GM10266 (cell line): Measurements from ENCODE around the gene VSIG4.

Experiments
- DNase-seq: peaks from one replicate; pipeline ENCODE4 v3.0.0; 2012; ENCODE audit errors: extremely low spot score
- TF ChIP-seq, protein P1 (sequence below): IDR thresholded peaks from 2 replicates; pipeline ENCODE4 v1.5.1; 2012; ENCODE audit warnings: mild to moderate bottlenecking, low read depth; ENCODE audit not compliant: control insufficient read depth, insufficient read depth; ENCODE audit errors: missing control alignments

Gene VSIG4

DNA sequence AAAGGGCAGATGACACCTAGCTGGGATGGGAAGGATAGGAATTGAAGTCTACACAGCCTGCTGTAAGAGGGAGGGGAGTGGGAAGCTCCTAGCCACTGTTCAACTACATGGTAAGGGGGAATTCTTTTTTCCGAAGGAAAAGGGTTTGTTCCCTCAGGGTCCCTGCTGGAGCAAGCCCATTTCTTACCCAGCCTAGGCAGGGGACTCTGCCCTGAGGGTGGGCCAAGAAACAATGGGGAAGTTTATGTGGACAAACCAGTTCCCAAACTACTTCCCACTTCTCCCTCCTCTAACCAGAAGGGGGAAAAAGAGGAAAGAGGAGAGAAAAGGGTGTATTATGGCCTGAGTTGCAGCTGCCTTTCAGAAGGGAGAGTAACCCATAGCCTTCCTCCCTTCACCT is 13.5 kb upstream of the VSIG4 start:
- TF ChIP-seq, protein P1, sequence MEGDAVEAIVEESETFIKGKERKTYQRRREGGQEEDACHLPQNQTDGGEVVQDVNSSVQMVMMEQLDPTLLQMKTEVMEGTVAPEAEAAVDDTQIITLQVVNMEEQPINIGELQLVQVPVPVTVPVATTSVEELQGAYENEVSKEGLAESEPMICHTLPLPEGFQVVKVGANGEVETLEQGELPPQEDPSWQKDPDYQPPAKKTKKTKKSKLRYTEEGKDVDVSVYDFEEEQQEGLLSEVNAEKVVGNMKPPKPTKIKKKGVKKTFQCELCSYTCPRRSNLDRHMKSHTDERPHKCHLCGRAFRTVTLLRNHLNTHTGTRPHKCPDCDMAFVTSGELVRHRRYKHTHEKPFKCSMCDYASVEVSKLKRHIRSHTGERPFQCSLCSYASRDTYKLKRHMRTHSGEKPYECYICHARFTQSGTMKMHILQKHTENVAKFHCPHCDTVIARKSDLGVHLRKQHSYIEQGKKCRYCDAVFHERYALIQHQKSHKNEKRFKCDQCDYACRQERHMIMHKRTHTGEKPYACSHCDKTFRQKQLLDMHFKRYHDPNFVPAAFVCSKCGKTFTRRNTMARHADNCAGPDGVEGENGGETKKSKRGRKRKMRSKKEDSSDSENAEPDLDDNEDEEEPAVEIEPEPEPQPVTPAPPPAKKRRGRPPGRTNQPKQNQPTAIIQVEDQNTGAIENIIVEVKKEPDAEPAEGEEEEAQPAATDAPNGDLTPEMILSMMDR, result no peak
- no peak for DNase-seq

DNA sequence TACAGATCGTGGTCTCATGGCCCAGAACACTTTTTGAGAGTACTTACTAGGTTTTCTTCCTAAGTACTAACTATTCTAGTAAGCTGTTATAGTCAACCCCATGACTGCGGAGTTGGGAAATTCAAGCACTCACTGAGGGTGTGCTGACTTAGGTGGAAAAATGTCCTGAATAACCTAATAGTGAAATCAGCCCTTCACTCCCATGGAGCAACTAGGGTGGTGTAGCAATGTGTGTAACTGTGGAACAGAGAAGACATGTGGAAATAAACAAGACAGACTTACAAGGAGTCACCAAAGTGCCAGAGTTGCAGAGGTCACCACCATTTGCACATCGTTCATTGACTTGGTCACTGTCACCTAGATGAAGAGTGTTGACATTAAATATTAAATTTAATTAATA is 12.1 kb upstream of the VSIG4 start:
- no peak for DNase-seq
- TF ChIP-seq, protein P1, result no peak

DNA sequence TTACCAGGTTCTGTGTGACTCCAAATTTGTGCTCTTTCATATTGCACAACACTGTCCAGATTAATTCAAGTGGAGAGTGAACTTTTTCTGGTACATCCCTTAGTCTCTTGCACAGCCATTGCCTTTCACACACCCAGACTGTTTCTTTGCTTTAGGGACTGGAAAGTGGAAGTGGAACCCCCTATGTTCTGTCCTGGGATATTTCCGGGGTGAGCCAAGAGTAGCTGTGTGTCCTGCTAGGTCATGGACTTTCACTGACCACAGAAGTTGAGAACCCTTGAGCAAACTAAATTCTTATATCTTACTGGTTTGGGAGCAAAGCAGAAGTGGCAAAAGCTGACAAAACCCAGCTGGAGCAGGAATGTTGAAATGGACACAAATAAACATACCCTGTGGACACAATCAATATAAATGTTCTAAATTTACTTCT is 10.3 kb upstream of the VSIG4 start:
- TF ChIP-seq, protein P1, result no peak
- no peak for DNase-seq

DNA sequence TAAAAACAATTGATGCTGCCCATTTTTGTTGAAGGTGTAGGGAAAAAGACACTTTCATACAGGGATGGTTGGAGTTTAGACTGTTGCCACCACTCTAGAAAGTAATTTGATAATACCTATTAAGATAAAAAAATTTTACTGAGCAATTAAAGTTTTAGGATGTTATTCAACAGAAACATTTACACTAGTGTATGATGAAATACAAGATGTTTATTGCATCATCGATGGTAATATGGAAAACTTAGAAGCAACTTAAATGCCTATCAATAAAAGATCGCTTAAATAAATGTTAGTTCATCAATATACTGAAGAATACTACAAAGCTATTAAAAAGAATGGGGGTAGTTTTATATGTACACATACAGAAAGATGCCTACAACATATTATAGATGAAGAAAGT is 9.2 kb upstream of the VSIG4 start:
- DNase-seq, result no peak

DNA sequence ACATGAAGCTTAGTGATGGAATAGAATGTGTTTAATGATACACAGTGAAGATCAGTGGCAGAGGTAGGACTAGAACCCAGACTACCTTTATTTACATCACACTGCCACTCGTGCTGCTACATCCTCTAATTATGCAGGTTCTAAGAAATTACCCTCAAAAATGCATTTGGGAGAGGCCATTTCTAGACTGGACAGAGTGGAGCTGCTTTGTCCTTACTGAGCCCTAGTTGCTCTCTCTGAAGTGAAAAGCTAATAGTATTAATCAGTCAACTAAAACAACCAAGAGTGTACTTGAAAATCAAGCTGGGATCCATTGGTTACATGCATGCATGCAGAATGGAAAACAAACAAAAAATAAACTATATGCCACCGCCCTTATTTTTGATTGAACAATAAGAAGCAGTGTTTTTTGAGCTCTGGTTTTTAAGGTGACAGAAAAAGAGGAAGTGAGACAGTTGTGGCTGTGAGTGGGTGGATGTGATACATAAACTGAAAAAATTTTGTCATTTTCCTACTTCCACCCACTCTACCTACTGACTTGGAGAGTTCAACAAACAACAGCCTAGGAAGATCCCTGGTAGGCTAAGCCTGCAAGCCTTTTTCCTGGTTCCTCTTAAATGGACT is 6.8 kb upstream of the VSIG4 start:
- TF ChIP-seq, protein P1, result no peak
- DNase-seq, result peak; percentile 19

More for the DNA sequence above, 9.2 kb upstream of the VSIG4 start:
- TF ChIP-seq, protein P1, result no peak

DNA sequence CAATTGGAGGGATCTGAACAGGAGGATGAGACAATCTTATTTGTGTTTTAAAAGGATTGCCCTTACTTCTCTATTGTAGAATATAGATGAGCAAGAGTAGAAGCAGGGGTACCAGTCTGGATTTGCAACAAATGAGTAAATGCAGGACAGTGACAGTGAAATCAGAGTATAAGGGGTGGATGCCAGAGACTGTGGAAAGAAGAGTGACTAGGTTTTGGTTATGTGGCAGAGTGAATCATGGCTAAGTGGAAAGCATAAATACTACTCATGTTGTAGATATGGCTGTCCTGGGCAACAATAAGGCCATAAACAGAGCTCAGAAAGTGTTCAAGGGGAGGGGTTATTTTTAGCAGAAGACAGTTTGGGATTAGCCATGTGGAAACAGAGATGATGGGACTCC is 6.0 kb upstream of the VSIG4 start:
- TF ChIP-seq, protein P1, result no peak

DNA sequence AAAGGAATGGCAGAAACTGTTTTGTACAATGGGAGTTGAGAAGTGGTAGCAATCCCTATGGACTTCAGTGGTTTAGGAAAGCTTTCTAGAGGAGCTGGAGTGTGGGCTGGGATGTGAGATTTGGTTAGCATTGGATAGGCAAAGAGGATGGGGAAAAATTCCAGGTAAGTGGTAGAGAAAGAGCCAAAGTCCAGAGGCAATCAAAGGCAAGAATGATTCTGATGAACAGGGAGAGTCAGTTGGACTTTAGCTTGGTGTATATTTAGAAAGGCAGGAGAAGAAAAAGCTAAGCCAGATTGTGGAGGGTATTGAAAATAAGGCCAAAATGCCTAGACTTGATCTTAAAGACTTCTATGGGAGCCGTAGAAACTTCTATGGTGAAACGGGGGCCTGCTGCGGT is 3.7 kb upstream of the VSIG4 start:
- no peak for DNase-seq
- TF ChIP-seq, protein P1, result no peak

More for the DNA sequence above, 6.0 kb upstream of the VSIG4 start:
- DNase-seq, result no peak
